HepG2 (cell line): Measurements from ENCODE around the gene MYO1G. TPM values are rescaled to one million over a fixed set of nuclear protein-coding genes. Genes with fewer than 3 reads are reported as not detected.

Source experiments
- AHDC1 ChIP-seq: sonication (generic); formaldehyde crosslinking; IDR thresholded peaks from 2 replicates; pipeline ENCODE4 v1.5.1; 2020; ENCODE audit warnings: mild to moderate bottlenecking, missing genetic modification reagents, borderline replicate concordance
- NR2F6 ChIP-seq, 2 experiments: IDR thresholded peaks; 2 replicates each; pipeline ENCODE4 v1.6.1; 2016; ENCODE audit warnings: antibody characterized with exemption in 1 of 2, mild to moderate bottlenecking in 1 of 2
- RARA ChIP-seq: IDR thresholded peaks from 2 replicates; pipeline ENCODE4 v1.6.1; 2016; ENCODE audit warnings: missing genetic modification reagents, missing compliant biosample characterization
- UBTF ChIP-seq: sonication (generic); formaldehyde crosslinking; IDR thresholded peaks from 2 replicates; pipeline ENCODE4 v1.4.0; 2020; ENCODE audit warnings: mild to moderate bottlenecking, missing genetic modification reagents
- ZGPAT ChIP-seq: IDR thresholded peaks from 2 replicates; pipeline ENCODE4 v1.6.1; 2016; ENCODE audit warnings: mild to moderate bottlenecking
- ZNF207 ChIP-seq: fragments of 450-650 bp; IDR thresholded peaks from 2 replicates; pipeline ENCODE4 v1.6.1; 2016; ENCODE audit warnings: antibody characterized with exemption, borderline replicate concordance
- ZNF256 ChIP-seq: sonication (generic); formaldehyde crosslinking; conservative IDR thresholded peaks from 2 replicates; pipeline ENCODE4 v1.4.0; 2020; ENCODE audit warnings: missing genetic modification reagents
- ZNF317 ChIP-seq: sonication (generic); formaldehyde crosslinking; IDR thresholded peaks from 2 replicates; pipeline ENCODE4 v1.5.0; 2020; ENCODE audit warnings: mild to moderate bottlenecking, missing genetic modification reagents
- ZNF546 ChIP-seq: sonication (generic); formaldehyde crosslinking; conservative IDR thresholded peaks from 2 replicates; pipeline ENCODE4 v1.8.1; 2023; ENCODE audit warnings: mild to moderate bottlenecking, missing genetic modification reagents
- polyA plus RNA-seq, 8 experiments: library from polyadenylated mRNA; depleted of rRNA in 3 of 8; stranded (reverse) in 7 of 8; unstranded in 1 of 8; fragments of >200 nt; fragmentation: Illumina TruSeq in 4 of 8; extraction: Trizol in 4 of 8; gene quantifications; 2 replicates each; pipeline versions ENCODE4 v1.2.1 to v1.2.3, GENCODE V29; 2011 to 2016; ENCODE audit warnings: low read depth in 4 of 8, missing spikeins in 1 of 8, mixed read lengths in 1 of 8; ENCODE audit not compliant: insufficient read depth in 1 of 8
- total RNA-seq, 5 experiments: library from RNA; depleted of rRNA; stranded (reverse); fragments of >200 nt; fragmentation: Illumina TruSeq; extraction: Trizol; gene quantifications; 2 replicates each; pipeline ENCODE4 v1.2.3, GENCODE V29; 2016; ENCODE audit warnings: low read depth in 1 of 5
- TF ChIP-seq, protein P1 (sequence below): sonication (generic); formaldehyde crosslinking; IDR thresholded peaks from 2 replicates; pipeline ENCODE4 v1.4.0; 2020; ENCODE audit warnings: missing genetic modification reagents
- TF ChIP-seq, protein P2 (sequence below): sonication (generic); formaldehyde crosslinking; IDR thresholded peaks from 2 replicates; pipeline ENCODE4 v1.5.1; 2020; ENCODE audit warnings: missing genetic modification reagents, mild to moderate bottlenecking, borderline replicate concordance

Gene MYO1G
- total and polyA plus RNA-seq, 2 of the 13 experiments (the other 11 are each of a cell fraction or from before 2014, with no cell fraction given): 0.29 to 1.1 TPM

GRCh38 chr7:44971902-44972441 lies 6.8 kb downstream of the MYO1G start (continued):
- TF ChIP-seq ZNF256: no peak
- TF ChIP-seq ZNF546: no peak
- TF ChIP-seq ZNF207: no peak
- TF ChIP-seq, protein P1, sequence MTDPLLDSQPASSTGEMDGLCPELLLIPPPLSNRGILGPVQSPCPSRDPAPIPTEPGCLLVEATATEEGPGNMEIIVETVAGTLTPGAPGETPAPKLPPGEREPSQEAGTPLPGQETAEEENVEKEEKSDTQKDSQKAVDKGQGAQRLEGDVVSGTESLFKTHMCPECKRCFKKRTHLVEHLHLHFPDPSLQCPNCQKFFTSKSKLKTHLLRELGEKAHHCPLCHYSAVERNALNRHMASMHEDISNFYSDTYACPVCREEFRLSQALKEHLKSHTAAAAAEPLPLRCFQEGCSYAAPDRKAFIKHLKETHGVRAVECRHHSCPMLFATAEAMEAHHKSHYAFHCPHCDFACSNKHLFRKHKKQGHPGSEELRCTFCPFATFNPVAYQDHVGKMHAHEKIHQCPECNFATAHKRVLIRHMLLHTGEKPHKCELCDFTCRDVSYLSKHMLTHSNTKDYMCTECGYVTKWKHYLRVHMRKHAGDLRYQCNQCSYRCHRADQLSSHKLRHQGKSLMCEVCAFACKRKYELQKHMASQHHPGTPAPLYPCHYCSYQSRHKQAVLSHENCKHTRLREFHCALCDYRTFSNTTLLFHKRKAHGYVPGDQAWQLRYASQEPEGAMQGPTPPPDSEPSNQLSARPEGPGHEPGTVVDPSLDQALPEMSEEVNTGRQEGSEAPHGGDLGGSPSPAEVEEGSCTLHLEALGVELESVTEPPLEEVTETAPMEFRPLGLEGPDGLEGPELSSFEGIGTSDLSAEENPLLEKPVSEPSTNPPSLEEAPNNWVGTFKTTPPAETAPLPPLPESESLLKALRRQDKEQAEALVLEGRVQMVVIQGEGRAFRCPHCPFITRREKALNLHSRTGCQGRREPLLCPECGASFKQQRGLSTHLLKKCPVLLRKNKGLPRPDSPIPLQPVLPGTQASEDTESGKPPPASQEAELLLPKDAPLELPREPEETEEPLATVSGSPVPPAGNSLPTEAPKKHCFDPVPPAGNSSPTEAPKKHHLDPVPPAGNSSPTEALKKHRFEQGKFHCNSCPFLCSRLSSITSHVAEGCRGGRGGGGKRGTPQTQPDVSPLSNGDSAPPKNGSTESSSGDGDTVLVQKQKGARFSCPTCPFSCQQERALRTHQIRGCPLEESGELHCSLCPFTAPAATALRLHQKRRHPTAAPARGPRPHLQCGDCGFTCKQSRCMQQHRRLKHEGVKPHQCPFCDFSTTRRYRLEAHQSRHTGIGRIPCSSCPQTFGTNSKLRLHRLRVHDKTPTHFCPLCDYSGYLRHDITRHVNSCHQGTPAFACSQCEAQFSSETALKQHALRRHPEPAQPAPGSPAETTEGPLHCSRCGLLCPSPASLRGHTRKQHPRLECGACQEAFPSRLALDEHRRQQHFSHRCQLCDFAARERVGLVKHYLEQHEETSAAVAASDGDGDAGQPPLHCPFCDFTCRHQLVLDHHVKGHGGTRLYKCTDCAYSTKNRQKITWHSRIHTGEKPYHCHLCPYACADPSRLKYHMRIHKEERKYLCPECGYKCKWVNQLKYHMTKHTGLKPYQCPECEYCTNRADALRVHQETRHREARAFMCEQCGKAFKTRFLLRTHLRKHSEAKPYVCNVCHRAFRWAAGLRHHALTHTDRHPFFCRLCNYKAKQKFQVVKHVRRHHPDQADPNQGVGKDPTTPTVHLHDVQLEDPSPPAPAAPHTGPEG: no peak
- TF ChIP-seq AHDC1 (CRISPR knock-in tag): peak; percentile 49; the same call in 1 of the 2 replicates
- no peak for TF ChIP-seq ZGPAT (CRISPR knock-in tag)
- TF ChIP-seq NR2F6 (IDR thresholded peaks at IDR 0.05): no peak
- TF ChIP-seq NR2F6 (CRISPR knock-in tag; IDR thresholded peaks at IDR 0.05): 0 out of 2 replicates have a peak, but pooled peaks have one; percentile 53
- peak; percentile 73 for TF ChIP-seq RARA (CRISPR knock-in tag)
- TF ChIP-seq UBTF (CRISPR knock-in tag): peak; percentile 54; the same call in 1 of the 2 replicates
- TF ChIP-seq, protein P2, sequence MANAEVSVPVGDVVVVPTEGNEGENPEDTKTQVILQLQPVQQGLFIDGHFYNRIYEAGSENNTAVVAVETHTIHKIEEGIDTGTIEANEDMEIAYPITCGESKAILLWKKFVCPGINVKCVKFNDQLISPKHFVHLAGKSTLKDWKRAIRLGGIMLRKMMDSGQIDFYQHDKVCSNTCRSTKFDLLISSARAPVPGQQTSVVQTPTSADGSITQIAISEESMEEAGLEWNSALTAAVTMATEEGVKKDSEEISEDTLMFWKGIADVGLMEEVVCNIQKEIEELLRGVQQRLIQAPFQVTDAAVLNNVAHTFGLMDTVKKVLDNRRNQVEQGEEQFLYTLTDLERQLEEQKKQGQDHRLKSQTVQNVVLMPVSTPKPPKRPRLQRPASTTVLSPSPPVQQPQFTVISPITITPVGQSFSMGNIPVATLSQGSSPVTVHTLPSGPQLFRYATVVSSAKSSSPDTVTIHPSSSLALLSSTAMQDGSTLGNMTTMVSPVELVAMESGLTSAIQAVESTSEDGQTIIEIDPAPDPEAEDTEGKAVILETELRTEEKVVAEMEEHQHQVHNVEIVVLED: 0 out of 2 replicates have a peak, but pooled peaks have one; percentile 49
- no peak for TF ChIP-seq ZNF317
